ENCODE measurements around the gene MOGAT1. TPM values are rescaled to one million over a fixed set of nuclear protein-coding genes. Genes with fewer than 3 reads are reported as not detected.

The MOGAT1 gene
- total RNA-seq, 1 experiment from 2014 or later: not detected

DNA sequence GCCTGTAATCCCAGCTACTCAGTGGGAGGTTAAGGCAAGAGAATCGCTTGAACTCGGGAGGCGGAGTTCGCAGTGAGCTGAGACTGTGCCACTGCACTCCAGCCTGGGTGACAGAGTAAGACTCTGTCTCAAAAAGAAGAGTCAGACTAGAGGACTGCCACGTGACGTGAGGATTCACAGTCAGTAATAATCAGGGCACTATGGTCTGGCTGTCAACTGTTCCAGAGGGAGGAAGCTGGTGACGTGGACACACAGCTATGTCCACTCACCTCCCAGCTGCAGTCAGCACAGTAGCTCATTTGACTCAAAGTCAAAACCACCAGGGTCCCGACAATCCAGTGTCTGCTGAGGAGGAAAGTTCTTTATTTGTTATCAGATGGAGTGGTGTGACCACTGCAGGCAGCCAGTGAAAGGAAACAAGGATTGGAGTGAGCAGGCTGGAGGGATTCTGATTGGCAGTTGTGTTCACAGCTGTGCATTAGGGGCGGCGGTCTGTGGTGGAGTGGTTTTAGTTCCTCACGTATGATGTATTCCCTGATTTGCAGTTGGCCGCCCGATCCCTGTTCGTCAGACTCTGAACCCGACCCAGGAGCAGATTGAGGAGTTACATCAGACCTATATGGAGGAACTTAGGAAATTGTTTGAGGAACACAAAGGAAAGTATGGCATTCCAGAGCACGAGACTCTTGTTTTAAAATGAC lies 37.9 kb downstream of the MOGAT1 start:
- no TSS peak for BruUV-seq (replicated peaks)
- H3K4me2 ChIP-seq (ENCODE audit: low read length): no peak overlapping the region
- POLR2A ChIA-PET (ENCODE audit: unreplicated experiment): interaction anchor here (0.6 to 0.7 kb wide), 2 partner anchors 173 to 819 kb away, joined by 3 read pairs; no protein-coding TSS in a partner anchor
- H3K79me2 ChIP-seq (ENCODE audit: low read length): no peaks in the 10 kb centered on the region
- H3K9me3 ChIP-seq (ENCODE audit: low read length): no peaks in the 10 kb centered on the region
- ATAC-seq: peak; percentile 54
- H3K36me3 ChIP-seq (ENCODE audit: low read depth, low read length): no peaks in the 10 kb centered on the region
- no peak overlapping the region for H3K9ac ChIP-seq (ENCODE audit: low read length)
- CTCF ChIA-PET: interaction anchor here (0.6 to 0.7 kb wide), 2 partner anchors 153 to 250 kb away, joined by 3 to 4 read pairs; no protein-coding TSS in a partner anchor
- H2AFZ ChIP-seq (ENCODE audit: low read length): peak overlapping the region; percentile 37
- H4K20me1 ChIP-seq (ENCODE audit: low read length): no peaks in the 10 kb centered on the region
- no peak for TF ChIP-seq EZH2phosphoT487 (IDR thresholded peaks at IDR 0.05; ENCODE audit: borderline replicate concordance, low read length)
- no peak for TF ChIP-seq EZH2 (IDR thresholded peaks at IDR 0.05; ENCODE audit: low read length, unreplicated experiment)
- H3F3A ChIP-seq (ENCODE audit: low read length, unreplicated experiment): no peaks in the 10 kb centered on the region
- DNase-seq: peak; percentile 14
- peaks cover 22% of the 10 kb centered on the region; the same call in 1 of the 2 replicates for H3K4me1 ChIP-seq (ENCODE audit: insufficient read depth, low read length)
- no peak overlapping the region for H3K4me3 ChIP-seq (ENCODE audit: low read length)
- H3K27ac ChIP-seq (ENCODE audit: low read length): no peak overlapping the region
- H3K27me3 ChIP-seq (ENCODE audit: low read length): no peaks in the 10 kb centered on the region
- H3K9me2 ChIP-seq (replicated peaks; ENCODE audit: low read length): no peaks in the 10 kb centered on the region
- intact Hi-C loops (cut with micrococcal nuclease): loop anchor here (5.0 kb wide), 1 partner anchor 133 kb away; no protein-coding TSS in a partner anchor

DNA sequence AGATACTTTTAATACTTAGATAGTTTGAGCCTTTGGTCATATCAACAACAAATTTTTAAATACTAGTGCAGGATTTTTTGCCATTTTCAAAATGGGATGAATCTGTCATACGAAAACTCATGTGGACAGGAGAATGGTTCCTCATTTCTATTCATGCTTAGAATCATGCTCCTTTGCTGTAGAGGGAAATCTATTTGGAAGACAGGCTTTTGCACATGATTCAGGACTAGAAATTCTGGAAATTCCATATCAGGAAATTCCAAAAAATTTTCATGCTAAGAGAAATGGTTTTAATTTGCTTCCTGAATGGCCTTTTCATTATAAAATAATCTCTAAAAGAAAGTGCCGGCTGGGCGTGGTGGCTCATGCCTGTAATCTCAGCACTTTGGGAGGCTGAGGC lies 39.3 kb downstream of the MOGAT1 start:
- intact Hi-C loops (cut with micrococcal nuclease): no loop called here
- no peaks in the 10 kb centered on the region for H3K27me3 ChIP-seq (ENCODE audit: low read length)
- H4K20me1 ChIP-seq (ENCODE audit: low read length): no peaks in the 10 kb centered on the region
- DNase-seq (no peak), ATAC-seq (no peak)
- H3K9me3 ChIP-seq (ENCODE audit: low read length): no peaks in the 10 kb centered on the region
- H3K9me2 ChIP-seq (replicated peaks; ENCODE audit: low read length): no peaks in the 10 kb centered on the region
- H3K4me2 ChIP-seq (ENCODE audit: low read length): no peak overlapping the region
- no peak overlapping the region for H3K4me3 ChIP-seq (ENCODE audit: low read length)
- peaks cover 22% of the 10 kb centered on the region; the same call in 1 of the 2 replicates for H3K4me1 ChIP-seq (ENCODE audit: insufficient read depth, low read length)
- ChIA-PET CTCF (no interaction called here), POLR2A (ENCODE audit: unreplicated experiment) (no interaction called here)
- H3K79me2 ChIP-seq (ENCODE audit: low read length): no peaks in the 10 kb centered on the region
- H3K9ac ChIP-seq (ENCODE audit: low read length): no peak overlapping the region
- H3K27ac ChIP-seq (ENCODE audit: low read length): no peak overlapping the region
- no peaks in the 10 kb centered on the region for H3K36me3 ChIP-seq (ENCODE audit: low read depth, low read length)
- no peaks in the 10 kb centered on the region for H3F3A ChIP-seq (ENCODE audit: low read length, unreplicated experiment)
- BruUV-seq (replicated peaks): no TSS peak
- TF ChIP-seq EZH2 (IDR thresholded peaks at IDR 0.05; ENCODE audit: low read length, unreplicated experiment): no peak
- TF ChIP-seq EZH2phosphoT487 (IDR thresholded peaks at IDR 0.05; ENCODE audit: borderline replicate concordance, low read length): no peak
- TF ChIP-seq, protein P1, sequence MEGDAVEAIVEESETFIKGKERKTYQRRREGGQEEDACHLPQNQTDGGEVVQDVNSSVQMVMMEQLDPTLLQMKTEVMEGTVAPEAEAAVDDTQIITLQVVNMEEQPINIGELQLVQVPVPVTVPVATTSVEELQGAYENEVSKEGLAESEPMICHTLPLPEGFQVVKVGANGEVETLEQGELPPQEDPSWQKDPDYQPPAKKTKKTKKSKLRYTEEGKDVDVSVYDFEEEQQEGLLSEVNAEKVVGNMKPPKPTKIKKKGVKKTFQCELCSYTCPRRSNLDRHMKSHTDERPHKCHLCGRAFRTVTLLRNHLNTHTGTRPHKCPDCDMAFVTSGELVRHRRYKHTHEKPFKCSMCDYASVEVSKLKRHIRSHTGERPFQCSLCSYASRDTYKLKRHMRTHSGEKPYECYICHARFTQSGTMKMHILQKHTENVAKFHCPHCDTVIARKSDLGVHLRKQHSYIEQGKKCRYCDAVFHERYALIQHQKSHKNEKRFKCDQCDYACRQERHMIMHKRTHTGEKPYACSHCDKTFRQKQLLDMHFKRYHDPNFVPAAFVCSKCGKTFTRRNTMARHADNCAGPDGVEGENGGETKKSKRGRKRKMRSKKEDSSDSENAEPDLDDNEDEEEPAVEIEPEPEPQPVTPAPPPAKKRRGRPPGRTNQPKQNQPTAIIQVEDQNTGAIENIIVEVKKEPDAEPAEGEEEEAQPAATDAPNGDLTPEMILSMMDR (conservative IDR thresholded peaks at IDR 0.05; ENCODE audit: low read depth, low read length): no peak
- no peak overlapping the region for H2AFZ ChIP-seq (ENCODE audit: low read length)

DNA sequence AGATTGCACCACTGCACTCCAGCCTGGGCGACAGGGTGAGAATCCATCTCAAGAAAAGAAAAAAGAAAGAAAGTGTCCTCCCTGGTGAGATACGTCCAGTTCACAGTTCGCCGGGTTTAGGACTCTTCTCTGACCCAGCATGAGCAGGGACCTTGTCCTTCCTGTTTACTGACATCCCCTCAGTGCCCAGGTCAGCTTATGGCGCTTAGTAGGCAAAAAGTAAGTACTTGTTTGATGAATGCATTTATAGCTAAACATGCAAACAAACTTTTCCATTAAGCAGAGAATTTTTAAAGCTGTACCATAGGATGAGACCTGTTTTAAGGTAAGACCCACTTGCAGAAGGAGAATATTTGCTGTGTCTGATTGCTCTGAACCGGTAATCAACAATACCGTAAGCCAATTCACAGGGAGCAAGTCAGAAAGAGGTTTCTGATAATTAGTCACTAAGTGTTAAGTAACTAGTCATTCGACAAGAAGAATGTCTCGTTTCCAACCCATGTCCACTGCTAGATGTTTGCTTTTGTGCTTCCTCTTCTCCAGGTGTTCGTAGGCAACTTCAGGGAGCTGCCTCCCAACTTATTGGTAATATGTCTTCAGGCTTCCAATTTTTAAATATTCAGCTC lies 40.0 kb downstream of the MOGAT1 start:
- no peak overlapping the region for H3K9ac ChIP-seq (ENCODE audit: low read length)
- H3K79me2 ChIP-seq (ENCODE audit: low read length): no peaks in the 10 kb centered on the region
- no peak for DNase-seq
- no peak overlapping the region for H3K4me2 ChIP-seq (ENCODE audit: low read length)
- no TSS peak for BruUV-seq (replicated peaks)
- no peaks in the 10 kb centered on the region for H3K9me3 ChIP-seq (ENCODE audit: low read length)
- H3K27ac ChIP-seq (ENCODE audit: low read length): no peak overlapping the region
- CTCF ChIA-PET: no interaction called here
- no peaks in the 10 kb centered on the region for H3F3A ChIP-seq (ENCODE audit: low read length, unreplicated experiment)
- POLR2A ChIA-PET (ENCODE audit: unreplicated experiment): no interaction called here
- H3K9me2 ChIP-seq (replicated peaks; ENCODE audit: low read length): no peaks in the 10 kb centered on the region
- intact Hi-C loops (cut with micrococcal nuclease): no loop called here
- no peak overlapping the region for H3K4me3 ChIP-seq (ENCODE audit: low read length)
- H2AFZ ChIP-seq (ENCODE audit: low read length): no peak overlapping the region
- H3K27me3 ChIP-seq (ENCODE audit: low read length): no peaks in the 10 kb centered on the region
- H3K4me1 ChIP-seq (ENCODE audit: insufficient read depth, low read length): peaks cover 22% of the 10 kb centered on the region; the same call in 1 of the 2 replicates
- H4K20me1 ChIP-seq (ENCODE audit: low read length): no peaks in the 10 kb centered on the region
- no peak for ATAC-seq
- no peaks in the 10 kb centered on the region for H3K36me3 ChIP-seq (ENCODE audit: low read depth, low read length)
- no peak for TF ChIP-seq EZH2phosphoT487 (IDR thresholded peaks at IDR 0.05; ENCODE audit: borderline replicate concordance, low read length)
- TF ChIP-seq, protein P1 (conservative IDR thresholded peaks at IDR 0.05; ENCODE audit: low read depth, low read length): no peak
- TF ChIP-seq EZH2 (IDR thresholded peaks at IDR 0.05; ENCODE audit: low read length, unreplicated experiment): no peak
